ENCODE measurements around the gene GALNT2. TPM values are rescaled to one million over a fixed set of nuclear protein-coding genes. Genes with fewer than 3 reads are reported as not detected.

GALNT2 gene
- total RNA-seq, 1 donor from 2014 or later: 60.7 TPM

GRCh38 chr1:230124186-230125128, 57.4 kb downstream of the GALNT2 start:
- DNase-seq (ENCODE audit: low read depth): no peak
- H3K36me3 ChIP-seq (ENCODE audit: control insufficient read depth, insufficient read depth, low read length): no peaks in the 10 kb centered on the region
- H3K27me3 ChIP-seq (ENCODE audit: control insufficient read depth, insufficient read depth, low read length): no peaks in the 10 kb centered on the region

GRCh38 chr1:230125141-230125540, 58.1 kb downstream of the GALNT2 start:
- Histone ChIP-seq H3K27me3 (ENCODE audit: control insufficient read depth, insufficient read depth, low read length) (no peaks in the 10 kb centered on the region), H3K4me3 (ENCODE audit: low read depth, low read length) (no peak overlapping the region), H3K36me3 (ENCODE audit: control insufficient read depth, insufficient read depth, low read length) (no peaks in the 10 kb centered on the region)
- no peak for TF ChIP-seq CTCF (IDR thresholded peaks at IDR 0.05; ENCODE audit: insufficient read depth, low read length, poor library complexity, severe bottlenecking)
- no peak for DNase-seq (ENCODE audit: low read depth)

More at GRCh38 chr1:230124186-230125128, 57.4 kb downstream of the GALNT2 start:
- H3K4me3 ChIP-seq (ENCODE audit: low read depth, low read length): no peak overlapping the region
- TF ChIP-seq CTCF (IDR thresholded peaks at IDR 0.05; ENCODE audit: insufficient read depth, low read length, poor library complexity, severe bottlenecking): no peak

GRCh38 chr1:230125640-230126528, 58.8 kb downstream of the GALNT2 start:
- H3K36me3 ChIP-seq (ENCODE audit: control insufficient read depth, insufficient read depth, low read length): no peaks in the 10 kb centered on the region
- DNase-seq (ENCODE audit: low read depth): no peak
- no peak overlapping the region for H3K4me3 ChIP-seq (ENCODE audit: low read depth, low read length)
- no peak for TF ChIP-seq CTCF (IDR thresholded peaks at IDR 0.05; ENCODE audit: insufficient read depth, low read length, poor library complexity, severe bottlenecking)
- no peaks in the 10 kb centered on the region for H3K27me3 ChIP-seq (ENCODE audit: control insufficient read depth, insufficient read depth, low read length)

GRCh38 chr1:230126529-230127104, 59.6 kb downstream of the GALNT2 start:
- Histone ChIP-seq H3K27me3 (ENCODE audit: control insufficient read depth, insufficient read depth, low read length) (no peaks in the 10 kb centered on the region), H3K4me3 (ENCODE audit: low read depth, low read length) (no peak overlapping the region), H3K36me3 (ENCODE audit: control insufficient read depth, insufficient read depth, low read length) (no peaks in the 10 kb centered on the region)
- TF ChIP-seq CTCF (IDR thresholded peaks at IDR 0.05; ENCODE audit: insufficient read depth, low read length, poor library complexity, severe bottlenecking): no peak
- DNase-seq (ENCODE audit: low read depth): no peak

GRCh38 chr1:230127105-230128054, 60.3 kb downstream of the GALNT2 start:
- no peak overlapping the region for H3K4me3 ChIP-seq (ENCODE audit: low read depth, low read length)
- no peaks in the 10 kb centered on the region for H3K36me3 ChIP-seq (ENCODE audit: control insufficient read depth, insufficient read depth, low read length)
- TF ChIP-seq CTCF (IDR thresholded peaks at IDR 0.05; ENCODE audit: insufficient read depth, low read length, poor library complexity, severe bottlenecking): no peak
- DNase-seq (ENCODE audit: low read depth): no peak
- no peaks in the 10 kb centered on the region for H3K27me3 ChIP-seq (ENCODE audit: control insufficient read depth, insufficient read depth, low read length)

Data from kidney epithelial cell (primary cell).